OCI-LY3 (cell line): ENCODE results near the gene PDE4D.

Experiments
- EZH2phosphoT487 ChIP-seq: fragments of 200-600 bp; shearing (Covaris generic); IDR thresholded peaks from 2 replicates; pipeline ENCODE4 v1.6.1; 2018; ENCODE audit warnings: antibody characterized with exemption, mixed run types, low read depth
- TF ChIP-seq, protein P1 (sequence below): fragments of 200-600, 300-600 bp; sonication (generic); IDR thresholded peaks from 2 replicates; pipeline ENCODE4 v1.5.1; 2014; ENCODE audit warnings: antibody characterized with exemption, low read length, low read depth

DNA sequence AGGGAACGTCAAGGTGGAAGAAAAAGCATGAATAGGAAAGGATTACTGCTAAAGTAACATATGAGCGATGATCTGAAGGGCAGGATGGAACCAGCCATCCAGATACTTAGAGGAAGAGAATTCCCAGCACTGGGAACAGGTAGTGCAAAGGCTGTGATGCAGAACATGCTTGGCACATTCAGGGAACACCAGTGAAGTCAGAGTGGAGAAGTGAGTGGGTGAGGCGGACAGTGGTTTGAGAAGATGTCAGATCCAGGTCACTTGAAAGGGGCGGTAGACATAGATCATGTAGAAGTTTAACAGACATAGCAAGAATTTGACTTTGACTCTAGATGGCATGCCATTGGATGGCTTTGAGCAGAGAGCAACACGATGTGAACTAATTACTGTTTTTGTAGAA, 374.2 kb downstream of the PDE4D start:
- TF ChIP-seq, protein P1, sequence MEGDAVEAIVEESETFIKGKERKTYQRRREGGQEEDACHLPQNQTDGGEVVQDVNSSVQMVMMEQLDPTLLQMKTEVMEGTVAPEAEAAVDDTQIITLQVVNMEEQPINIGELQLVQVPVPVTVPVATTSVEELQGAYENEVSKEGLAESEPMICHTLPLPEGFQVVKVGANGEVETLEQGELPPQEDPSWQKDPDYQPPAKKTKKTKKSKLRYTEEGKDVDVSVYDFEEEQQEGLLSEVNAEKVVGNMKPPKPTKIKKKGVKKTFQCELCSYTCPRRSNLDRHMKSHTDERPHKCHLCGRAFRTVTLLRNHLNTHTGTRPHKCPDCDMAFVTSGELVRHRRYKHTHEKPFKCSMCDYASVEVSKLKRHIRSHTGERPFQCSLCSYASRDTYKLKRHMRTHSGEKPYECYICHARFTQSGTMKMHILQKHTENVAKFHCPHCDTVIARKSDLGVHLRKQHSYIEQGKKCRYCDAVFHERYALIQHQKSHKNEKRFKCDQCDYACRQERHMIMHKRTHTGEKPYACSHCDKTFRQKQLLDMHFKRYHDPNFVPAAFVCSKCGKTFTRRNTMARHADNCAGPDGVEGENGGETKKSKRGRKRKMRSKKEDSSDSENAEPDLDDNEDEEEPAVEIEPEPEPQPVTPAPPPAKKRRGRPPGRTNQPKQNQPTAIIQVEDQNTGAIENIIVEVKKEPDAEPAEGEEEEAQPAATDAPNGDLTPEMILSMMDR = no peak
- TF ChIP-seq EZH2phosphoT487 = no peak
